Measurements from ENCODE around the gene R3HCC1L.

R3HCC1L gene

DNA sequence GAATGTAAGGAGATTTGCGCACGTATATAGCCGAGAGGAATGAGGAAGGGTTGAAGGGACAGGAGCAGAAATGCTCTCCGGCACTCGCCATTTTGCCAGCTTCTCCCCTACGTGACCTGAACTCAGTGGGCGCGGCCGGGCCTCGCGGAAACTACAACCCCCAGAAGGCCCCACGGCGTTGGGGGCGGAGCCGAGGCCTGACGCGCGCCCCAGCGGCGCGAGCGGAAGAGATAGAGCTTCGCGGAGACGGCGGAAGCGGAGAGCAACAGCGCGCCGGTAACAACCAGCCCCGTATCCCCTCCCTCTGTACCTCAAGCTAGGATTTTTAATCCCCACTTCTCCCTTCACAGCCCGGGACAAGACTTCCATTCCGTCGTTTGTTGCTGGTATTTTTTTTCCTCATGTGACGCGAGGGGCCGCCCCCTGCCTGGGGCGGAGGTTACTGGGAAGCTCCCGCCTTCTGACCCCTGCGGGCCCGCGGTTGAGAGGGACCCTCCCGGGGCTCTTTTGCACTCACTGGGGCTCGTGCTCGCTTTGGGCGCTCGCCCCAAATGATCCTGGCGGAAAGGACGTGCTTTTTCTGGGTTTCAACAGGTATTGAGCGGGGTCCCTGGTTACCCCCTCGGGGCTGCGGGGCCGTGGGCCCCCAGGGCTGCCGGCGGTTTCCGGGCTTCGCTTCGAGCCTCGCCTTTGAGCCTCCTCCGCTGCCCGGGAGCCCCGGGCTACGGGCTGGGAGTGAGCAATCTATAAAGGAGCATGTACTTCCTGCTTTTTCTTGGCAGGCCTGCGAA is at the start of gene R3HCC1L:
Gene R3HCC1L (plus strand): TSS at position 227 of the 791 bp plus-strand sequence. CDS start 73,458 bp downstream, outside the sequence.
- H3K4me3 ChIP-seq (ENCODE audit: low read length), result peak within 1 kb of the TSS; percentile 87
- TF ChIP-seq CTCF (conservative IDR thresholded peaks at IDR 0.05; ENCODE audit: low read depth, low read length), result no peak
- peak; percentile 42 for DNase-seq (ENCODE audit: low read depth)

GRCh38 chr10:98085238-98085637 is 49.2 kb upstream of the R3HCC1L start:
- H3K4me3 ChIP-seq (ENCODE audit: low read length), result no peak overlapping the region
- no peak for TF ChIP-seq CTCF (conservative IDR thresholded peaks at IDR 0.05; ENCODE audit: low read depth, low read length)
- DNase-seq (ENCODE audit: low read depth), result no peak

DNA sequence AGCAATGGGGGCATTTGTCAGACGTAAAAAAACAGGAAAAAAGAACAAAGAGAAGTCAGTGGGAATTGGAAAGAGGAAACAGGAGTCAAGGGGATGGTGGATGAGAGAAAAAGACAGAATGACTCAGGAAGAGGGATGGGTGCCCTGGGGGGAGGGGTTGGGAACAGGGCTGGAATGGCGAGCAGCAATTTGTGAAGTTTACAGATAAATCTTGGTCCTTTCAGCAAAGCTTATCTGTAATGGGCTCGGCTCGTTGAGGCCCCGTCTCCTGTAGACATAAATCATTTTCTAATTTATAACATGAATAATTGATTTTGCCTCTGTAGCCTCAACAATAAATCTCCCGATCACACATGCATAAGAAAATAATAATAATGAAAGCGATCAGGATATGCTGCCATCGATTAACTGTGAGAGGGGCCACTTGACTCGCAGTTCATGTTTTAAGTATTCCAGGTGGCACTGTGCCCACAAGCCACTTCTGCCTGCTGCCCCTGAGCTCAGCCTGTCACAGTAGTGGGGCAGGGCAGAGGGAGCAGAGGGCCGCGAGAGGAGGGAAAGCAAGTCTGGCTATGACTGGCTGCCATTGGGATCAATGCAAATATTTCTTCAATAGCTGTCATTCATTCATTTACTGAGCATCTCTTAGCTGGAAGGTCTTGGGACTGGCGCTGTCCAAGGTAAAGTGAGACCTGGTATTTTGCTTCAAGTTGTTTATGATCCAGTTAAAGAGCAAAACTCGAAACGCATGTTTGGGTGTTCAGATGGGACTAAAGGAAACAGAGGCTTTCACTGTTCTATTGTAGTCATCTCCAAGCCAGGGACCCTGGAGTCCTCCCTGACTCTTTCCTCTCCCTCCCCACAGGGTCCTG is 47.4 kb upstream of the R3HCC1L start:
- no peak overlapping the region for H3K4me3 ChIP-seq (ENCODE audit: low read length)
- no peak for DNase-seq (ENCODE audit: low read depth)
- TF ChIP-seq CTCF (conservative IDR thresholded peaks at IDR 0.05; ENCODE audit: low read depth, low read length), result no peak

- no peak overlapping the region for H3K4me3 ChIP-seq (ENCODE audit: low read length)
- no peak for TF ChIP-seq CTCF (conservative IDR thresholded peaks at IDR 0.05; ENCODE audit: low read depth, low read length)
- peak; percentile 71 for DNase-seq (ENCODE audit: low read depth)
Measured at GRCh38 chr10:98088186-98088971, 46.1 kb upstream of the R3HCC1L start.

- TF ChIP-seq CTCF (conservative IDR thresholded peaks at IDR 0.05; ENCODE audit: low read depth, low read length), result no peak
- H3K4me3 ChIP-seq (ENCODE audit: low read length), result no peak overlapping the region
- no peak for DNase-seq (ENCODE audit: low read depth)
Measured at GRCh38 chr10:98090822-98091221, 43.6 kb upstream of the R3HCC1L start.

DNA sequence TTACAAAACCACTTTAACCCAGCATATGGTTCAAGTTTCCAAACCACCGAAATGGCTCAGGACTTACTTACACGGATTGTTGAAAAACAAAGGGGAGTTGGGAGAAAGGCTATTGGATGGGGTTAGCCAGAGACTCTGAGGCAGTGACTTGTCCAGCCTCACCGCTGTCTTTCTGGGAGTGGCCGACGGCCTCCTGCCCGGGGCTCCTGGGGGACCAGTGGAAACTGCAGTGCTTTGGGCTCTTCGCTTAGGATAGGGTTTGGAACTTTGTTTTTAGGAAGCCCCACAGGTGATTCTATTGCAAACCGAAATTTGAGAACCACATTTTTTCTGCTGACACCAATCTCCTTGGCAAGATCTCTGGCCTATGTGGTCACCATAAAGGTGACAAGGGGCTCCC is 38.1 kb upstream of the R3HCC1L start:
- H3K4me3 ChIP-seq (ENCODE audit: low read length), result no peak overlapping the region
- DNase-seq (ENCODE audit: low read depth), result no peak
- TF ChIP-seq CTCF (conservative IDR thresholded peaks at IDR 0.05; ENCODE audit: low read depth, low read length), result no peak

Data from retinal pigment epithelial cell (primary cell).